Muscle layer of colon (tissue), 2 donors: Measurements from ENCODE around the gene ANKDD1B.
A peak's percentile ranks its signal among the peaks of the same experiment; 100 is the strongest.

ENCODE experiments used
- H3K27ac ChIP-seq: one replicate; pipeline ENCODE4 v1.7.0; 2013; ENCODE audit warnings: low read depth, mild to moderate bottlenecking, low read length, moderate library complexity
- H3K27me3 ChIP-seq, 2 donors: one replicate each; pipeline ENCODE4 v1.7.0; 2013; ENCODE audit warnings: low read length in 2 of 2, mild to moderate bottlenecking in 2 of 2; ENCODE audit not compliant: insufficient read depth in 2 of 2, control insufficient read depth in 1 of 2
- H3K36me3 ChIP-seq: one replicate; pipeline ENCODE4 v1.7.0; 2013; ENCODE audit warnings: mild to moderate bottlenecking, low read length; ENCODE audit not compliant: insufficient read depth
- H3K4me1 ChIP-seq: one replicate; pipeline ENCODE4 v1.7.0; 2013; ENCODE audit warnings: mild to moderate bottlenecking, low read length; ENCODE audit not compliant: insufficient read depth
- H3K4me3 ChIP-seq, 2 donors: one replicate each; pipeline ENCODE4 v1.7.0; 2013; ENCODE audit warnings: low read length in 2 of 2, low read depth in 1 of 2, mild to moderate bottlenecking in 1 of 2, moderate library complexity in 1 of 2
- H3K9ac ChIP-seq: one replicate; pipeline ENCODE4 v1.7.0; 2013; ENCODE audit warnings: low read length
- H3K9me3 ChIP-seq: one replicate; pipeline ENCODE4 v1.7.0; 2013; ENCODE audit warnings: mild to moderate bottlenecking, low read length
- donor health status: abdominal sarcoma.
- donor health status: Adenocarcinoma of cecum.

Gene ANKDD1B

GRCh38 chr5:75640395-75640794 lies 29.1 kb downstream of the ANKDD1B start:
- Histone ChIP-seq H3K9me3 (no peaks in the 10 kb centered on the region), H3K4me1 (no peaks in the 10 kb centered on the region), H3K27me3 (no peaks in the 10 kb centered on the region), H3K9ac (no peak overlapping the region), H3K36me3 (no peaks in the 10 kb centered on the region), H3K4me3 (no peak overlapping the region), H3K27ac (no peak overlapping the region)

- Histone ChIP-seq H3K9ac (no peak overlapping the region), H3K4me3 (no peak overlapping the region), H3K27me3 (no peaks in the 10 kb centered on the region), H3K9me3 (no peaks in the 10 kb centered on the region), H3K36me3 (no peaks in the 10 kb centered on the region), H3K4me1 (no peaks in the 10 kb centered on the region), H3K27ac (no peak overlapping the region)
Observed at GRCh38 chr5:75640826-75641225, 29.6 kb downstream of the ANKDD1B start.

GRCh38 chr5:75648712-75649111 lies 37.5 kb downstream of the ANKDD1B start:
- no peak overlapping the region for H3K27ac ChIP-seq
- H3K27me3 ChIP-seq = no peaks in the 10 kb centered on the region
- H3K4me1 ChIP-seq = no peaks in the 10 kb centered on the region
- H3K36me3 ChIP-seq = no peaks in the 10 kb centered on the region
- H3K9ac ChIP-seq = no peak overlapping the region
- H3K4me3 ChIP-seq = no peak overlapping the region
- no peaks in the 10 kb centered on the region for H3K9me3 ChIP-seq

DNA sequence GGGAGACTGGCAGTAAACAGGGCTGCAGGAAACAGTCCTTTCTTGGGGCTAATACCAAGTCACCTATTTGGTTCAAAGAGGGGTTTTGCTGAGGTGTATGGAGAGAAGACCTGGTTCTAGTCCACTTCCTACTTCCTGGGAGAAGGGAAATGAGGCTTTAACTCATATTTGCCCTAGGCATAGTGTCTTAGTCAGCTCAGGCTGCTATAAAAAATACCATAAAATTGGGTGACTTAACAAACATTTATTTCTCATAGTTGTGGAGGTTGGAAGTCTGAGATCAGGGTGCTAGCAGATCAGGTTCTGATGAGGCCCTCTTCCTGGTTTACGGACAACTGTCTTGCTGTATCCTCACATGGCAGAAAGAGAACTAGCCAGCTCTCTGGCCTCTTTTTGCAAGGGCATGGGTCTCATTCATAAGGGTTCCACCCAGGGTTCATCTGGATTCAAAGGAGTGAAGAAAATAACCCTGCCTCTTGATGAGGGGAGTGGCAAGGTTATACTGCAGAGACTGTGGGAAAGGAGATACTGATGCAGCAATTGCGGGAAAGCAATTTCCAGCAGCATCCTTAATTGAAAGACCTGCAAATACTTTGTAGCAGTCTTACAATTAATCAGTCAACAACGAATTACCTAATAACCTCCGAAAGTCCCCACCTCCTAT lies 40.5 kb downstream of the ANKDD1B start:
- Histone ChIP-seq H3K9ac (no peak overlapping the region), H3K4me1 (no peaks in the 10 kb centered on the region), H3K4me3 (no peak overlapping the region), H3K9me3 (no peaks in the 10 kb centered on the region), H3K27me3 (no peaks in the 10 kb centered on the region), H3K27ac (no peak overlapping the region), H3K36me3 (no peaks in the 10 kb centered on the region)

DNA sequence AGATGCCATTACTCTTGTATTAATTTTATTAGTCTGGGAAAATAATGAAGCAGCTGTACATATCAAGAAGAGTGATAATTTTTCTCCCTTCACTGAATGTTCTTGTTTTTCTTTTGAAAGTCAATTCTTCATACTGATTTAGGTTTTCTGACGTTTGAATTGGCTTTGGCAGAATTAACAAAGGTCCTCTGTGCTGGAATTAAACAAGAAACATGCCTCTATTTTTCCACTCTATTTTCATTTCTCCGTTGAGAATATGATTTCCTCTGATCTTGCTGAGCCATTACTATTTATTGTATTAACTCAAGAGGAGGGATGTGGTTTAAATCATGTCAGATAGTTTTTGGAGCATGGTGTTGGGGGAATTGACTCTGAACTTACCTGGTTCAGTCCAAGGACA lies 42.3 kb downstream of the ANKDD1B start:
- H3K9me3 ChIP-seq = no peaks in the 10 kb centered on the region
- no peak overlapping the region for H3K27ac ChIP-seq
- no peaks in the 10 kb centered on the region for H3K27me3 ChIP-seq
- no peak overlapping the region for H3K4me3 ChIP-seq
- no peak overlapping the region for H3K9ac ChIP-seq
- H3K4me1 ChIP-seq = no peaks in the 10 kb centered on the region
- H3K36me3 ChIP-seq = no peaks in the 10 kb centered on the region

DNA sequence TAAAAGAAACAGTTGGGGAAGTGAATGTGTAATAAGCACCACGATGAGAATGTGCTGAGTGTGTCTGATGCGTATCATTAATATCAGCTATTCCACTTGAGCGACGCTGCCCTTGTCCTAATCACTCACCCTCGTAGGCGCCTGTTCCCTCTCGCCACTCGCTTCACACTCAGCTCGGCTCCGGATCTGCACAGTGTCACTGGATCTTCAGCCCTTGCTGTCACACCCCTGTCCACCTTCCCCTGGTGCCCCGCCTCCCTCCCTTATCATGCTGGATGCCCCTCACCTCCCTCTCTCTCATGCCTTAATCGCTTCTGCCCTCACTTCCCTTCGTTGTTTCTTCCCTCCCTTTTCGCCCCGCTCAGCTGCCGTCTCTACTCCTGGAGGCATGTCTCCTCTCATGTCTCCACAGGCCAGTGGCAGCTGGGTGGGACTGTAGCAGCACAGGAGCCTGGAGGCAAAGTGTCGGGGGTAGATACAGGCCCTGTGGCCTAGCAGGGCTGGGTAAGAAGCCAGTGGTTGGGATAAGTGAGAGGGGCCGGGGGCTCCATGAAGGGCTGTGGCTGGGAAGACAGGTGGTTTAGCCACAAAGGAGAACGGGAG lies 43.5 kb downstream of the ANKDD1B start:
- H3K9ac ChIP-seq = no peak overlapping the region
- no peaks in the 10 kb centered on the region for H3K9me3 ChIP-seq
- H3K4me3 ChIP-seq = no peak overlapping the region
- H3K36me3 ChIP-seq = no peaks in the 10 kb centered on the region
- no peaks in the 10 kb centered on the region for H3K27me3 ChIP-seq
- no peaks in the 10 kb centered on the region for H3K4me1 ChIP-seq
- no peak overlapping the region for H3K27ac ChIP-seq

DNA sequence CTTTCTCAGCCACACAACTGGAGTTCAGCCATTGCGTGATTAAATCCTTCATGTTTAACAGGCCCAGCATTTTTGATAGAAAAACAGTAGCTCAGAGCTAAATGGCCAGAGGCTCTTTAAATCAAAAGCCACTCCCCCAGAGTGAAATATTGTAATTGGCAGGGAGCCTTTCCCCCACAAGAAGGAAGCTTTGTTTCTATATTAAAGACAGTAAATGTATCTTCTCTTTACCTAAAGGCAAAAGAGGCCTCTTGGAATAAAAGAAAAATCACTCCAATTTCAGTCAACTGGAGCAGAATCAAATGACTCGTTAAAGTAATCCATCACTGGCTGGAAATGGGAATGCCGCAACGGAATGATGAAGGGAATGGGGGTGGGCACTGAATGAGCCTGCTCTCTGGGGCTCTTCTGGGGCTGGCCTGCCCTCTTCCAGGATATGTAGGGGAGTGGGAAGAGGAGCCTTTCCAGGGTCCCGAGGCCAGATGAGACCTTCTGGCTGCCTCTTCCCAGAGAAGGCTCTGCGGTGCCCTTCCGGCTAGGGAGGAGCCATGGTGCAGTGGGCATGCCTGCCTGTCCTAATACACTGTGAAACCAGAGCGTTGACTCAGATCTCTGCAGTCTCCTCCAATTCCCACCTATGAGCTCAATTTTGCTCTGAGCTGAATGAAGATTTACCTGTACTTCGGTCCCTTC lies 45.2 kb downstream of the ANKDD1B start:
- no peaks in the 10 kb centered on the region for H3K27me3 ChIP-seq
- H3K27ac ChIP-seq = no peak overlapping the region
- no peak overlapping the region for H3K9ac ChIP-seq
- peak overlapping the region; percentile 24 to 68 for H3K4me3 ChIP-seq
- H3K36me3 ChIP-seq = no peaks in the 10 kb centered on the region
- no peaks in the 10 kb centered on the region for H3K9me3 ChIP-seq
- H3K4me1 ChIP-seq = no peaks in the 10 kb centered on the region

- no peak overlapping the region for H3K9ac ChIP-seq
- no peaks in the 10 kb centered on the region for H3K36me3 ChIP-seq
- H3K4me1 ChIP-seq = peaks cover 7% of the 10 kb centered on the region
- no peaks in the 10 kb centered on the region for H3K9me3 ChIP-seq
- no peaks in the 10 kb centered on the region for H3K27me3 ChIP-seq
- H3K4me3 ChIP-seq = no peak overlapping the region
- H3K27ac ChIP-seq = no peak overlapping the region
Observed at GRCh38 chr5:75659791-75660450, 48.7 kb downstream of the ANKDD1B start.

DNA sequence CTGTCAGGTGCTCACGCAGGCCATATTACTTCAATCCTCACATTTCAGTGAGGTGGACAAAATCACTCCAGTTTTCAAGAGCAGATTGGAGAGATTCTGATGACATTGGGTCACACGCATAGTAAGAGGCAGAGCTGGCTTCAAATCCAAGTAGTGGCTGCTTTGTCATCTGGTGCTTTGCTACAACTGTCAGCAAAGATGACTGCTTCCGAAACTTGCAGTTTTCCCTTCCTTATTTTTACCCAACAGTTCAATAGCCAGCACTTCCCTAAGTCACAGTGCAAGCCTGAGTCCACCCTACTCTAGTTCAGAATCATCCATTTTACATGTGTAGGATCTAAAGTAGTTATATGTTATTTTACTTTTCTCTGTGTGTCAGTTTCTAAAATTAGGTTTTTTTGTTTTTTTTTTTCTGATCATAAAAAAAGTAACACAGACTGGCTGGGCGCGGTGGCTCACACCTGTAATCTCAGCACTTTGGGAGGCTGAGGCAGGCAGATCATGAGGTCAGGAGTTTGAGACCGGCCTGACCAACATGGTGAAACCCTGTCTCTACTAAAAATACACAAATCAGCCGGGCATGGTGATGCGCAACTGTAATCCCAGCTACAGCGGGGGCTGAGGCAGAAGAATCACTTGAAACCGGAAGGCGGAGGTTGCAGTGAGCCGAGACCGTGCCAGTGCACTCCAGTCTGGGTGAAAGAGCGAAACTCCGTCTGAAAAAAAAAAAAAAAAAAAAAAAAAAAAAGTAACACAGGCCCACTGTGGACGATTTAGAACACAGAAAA lies 49.6 kb downstream of the ANKDD1B start:
- Histone ChIP-seq H3K36me3 (no peaks in the 10 kb centered on the region), H3K27me3 (no peaks in the 10 kb centered on the region), H3K9ac (no peak overlapping the region), H3K9me3 (no peaks in the 10 kb centered on the region), H3K4me1 (peaks cover 7% of the 10 kb centered on the region), H3K4me3 (no peak overlapping the region), H3K27ac (no peak overlapping the region)

- no peaks in the 10 kb centered on the region for H3K27me3 ChIP-seq
- H3K9ac ChIP-seq = no peak overlapping the region
- no peak overlapping the region for H3K4me3 ChIP-seq
- H3K27ac ChIP-seq = no peak overlapping the region
- no peaks in the 10 kb centered on the region for H3K36me3 ChIP-seq
- peaks cover 7% of the 10 kb centered on the region for H3K4me1 ChIP-seq
- no peaks in the 10 kb centered on the region for H3K9me3 ChIP-seq
Observed at GRCh38 chr5:75662061-75662460, 50.8 kb downstream of the ANKDD1B start.
